HG02642 (cell line): ENCODE results near the gene KCNQ2.

ENCODE experiments used
- ATAC-seq: cut with Tn5 transposase; IDR thresholded peaks from one replicate; pipeline ENCODE4 v1.9.1; 2021; ENCODE audit warnings: mild to moderate bottlenecking; ENCODE audit not compliant: unreplicated experiment, poor library complexity

Gene KCNQ2

GRCh38 chr20:63422653-63423052, 49.8 kb downstream of the KCNQ2 start:
- no peak for ATAC-seq

GRCh38 chr20:63421913-63422312, 50.5 kb downstream of the KCNQ2 start:
- no peak for ATAC-seq

GRCh38 chr20:63421094-63421692, 51.3 kb downstream of the KCNQ2 start:
- no peak for ATAC-seq

GRCh38 chr20:63420359-63421093, 51.9 kb downstream of the KCNQ2 start:
- ATAC-seq: no peak

- no peak for ATAC-seq
Measured at GRCh38 chr20:63419299-63419698, 53.2 kb downstream of the KCNQ2 start.

- ATAC-seq: no peak
Measured at GRCh38 chr20:63418617-63419016, 53.8 kb downstream of the KCNQ2 start.

GRCh38 chr20:63417738-63418120, 54.7 kb downstream of the KCNQ2 start:
- ATAC-seq: no peak

GRCh38 chr20:63417097-63417737, 55.2 kb downstream of the KCNQ2 start:
- no peak for ATAC-seq

GRCh38 chr20:63416631-63417030, 55.8 kb downstream of the KCNQ2 start:
- no peak for ATAC-seq

GRCh38 chr20:63415647-63416391, 56.6 kb downstream of the KCNQ2 start:
- ATAC-seq: no peak

GRCh38 chr20:63414720-63415430, 57.6 kb downstream of the KCNQ2 start:
- ATAC-seq: no peak

- no peak for ATAC-seq
Measured at GRCh38 chr20:63413963-63414684, 58.3 kb downstream of the KCNQ2 start.

- no peak for ATAC-seq
Measured at GRCh38 chr20:63413323-63413722, 59.1 kb downstream of the KCNQ2 start.

GRCh38 chr20:63412889-63413288, 59.6 kb downstream of the KCNQ2 start:
- ATAC-seq: no peak

GRCh38 chr20:63411898-63412631, 60.4 kb downstream of the KCNQ2 start:
- ATAC-seq: no peak

- no peak for ATAC-seq
Measured at GRCh38 chr20:63411151-63411897, 61.1 kb downstream of the KCNQ2 start.

GRCh38 chr20:63409834-63410435, 62.5 kb downstream of the KCNQ2 start:
- no peak for ATAC-seq
